Duodenal mucosa (tissue), 2 donors: ENCODE results near the gene CBX2.

Source experiments
- H3K27ac ChIP-seq: one replicate; pipeline ENCODE4 v1.7.0; 2013; ENCODE audit warnings: low read depth, low read length
- H3K27me3 ChIP-seq, 2 donors: one replicate each; pipeline ENCODE4 v1.7.0; 2013; ENCODE audit warnings: low read length in 2 of 2, control low read depth in 1 of 2; ENCODE audit not compliant: insufficient read depth in 2 of 2, control insufficient read depth in 1 of 2
- H3K36me3 ChIP-seq, 2 donors: one replicate each; pipeline ENCODE4 v1.7.0; 2013; ENCODE audit warnings: low read length in 2 of 2, control low read depth in 1 of 2; ENCODE audit not compliant: insufficient read depth in 2 of 2, control insufficient read depth in 1 of 2
- H3K4me1 ChIP-seq, 2 donors: one replicate each; pipeline ENCODE4 v1.7.0; 2013; ENCODE audit warnings: low read length in 2 of 2, control low read depth in 1 of 2; ENCODE audit not compliant: insufficient read depth in 2 of 2, control insufficient read depth in 1 of 2
- H3K4me3 ChIP-seq, 2 donors: one replicate each; pipeline ENCODE4 v1.7.0; 2013; ENCODE audit warnings: low read length in 2 of 2, low read depth in 1 of 2
- H3K9ac ChIP-seq, 2 donors: one replicate each; pipeline ENCODE4 v1.7.0; 2013; ENCODE audit warnings: low read length in 2 of 2, low read depth in 1 of 2
- H3K9me3 ChIP-seq, 2 donors: one replicate each; pipeline ENCODE4 v1.7.0; 2013; ENCODE audit warnings: low read length in 2 of 2, control low read depth in 1 of 2; ENCODE audit not compliant: control insufficient read depth in 1 of 2

Gene CBX2

GRCh38 chr17:79777894-79778503 is at the start of gene CBX2:
CBX2 (plus strand) TSS chr17:79778148; CDS start chr17:79778236, 88 bp downstream.
- no peaks in the 10 kb centered on the region for H3K9me3 ChIP-seq
- H3K9ac ChIP-seq = no peak within 1 kb of the TSS
- H3K4me3 ChIP-seq = peak within 1 kb of the TSS; percentile 55
- peaks cover 77 to 81% of the 10 kb centered on the region in 2 donors for H3K27me3 ChIP-seq
- H3K36me3 ChIP-seq = no peaks in the 10 kb centered on the region
- peaks cover 16 to 17% of the 10 kb centered on the region in 2 donors for H3K4me1 ChIP-seq
- H3K27ac ChIP-seq = no peak within 1 kb of the TSS

GRCh38 chr17:79728169-79728907 is 49.6 kb upstream of the CBX2 start:
- Histone ChIP-seq H3K4me3 (peak overlapping the region; percentile 55 to 62), H3K9ac (no peak overlapping the region), H3K27me3 (no peaks in the 10 kb centered on the region), H3K9me3 (no peaks in the 10 kb centered on the region), H3K27ac (no peak overlapping the region), H3K4me1 (peaks cover 16 to 39% of the 10 kb centered on the region in 2 donors), H3K36me3 (no peaks in the 10 kb centered on the region)

GRCh38 chr17:79728908-79729471 is 49.0 kb upstream of the CBX2 start:
- H3K4me3 ChIP-seq = peak overlapping the region; percentile 55 to 62
- no peaks in the 10 kb centered on the region for H3K36me3 ChIP-seq
- H3K27me3 ChIP-seq = no peaks in the 10 kb centered on the region
- peaks cover 21 to 45% of the 10 kb centered on the region in 2 donors for H3K4me1 ChIP-seq
- no peaks in the 10 kb centered on the region for H3K9me3 ChIP-seq
- no peak overlapping the region for H3K27ac ChIP-seq
- H3K9ac ChIP-seq = no peak overlapping the region

- H3K4me1 ChIP-seq = peaks cover 21 to 45% of the 10 kb centered on the region in 2 donors
- H3K27ac ChIP-seq = no peak overlapping the region
- H3K36me3 ChIP-seq = no peaks in the 10 kb centered on the region
- H3K9ac ChIP-seq = no peak overlapping the region
- H3K4me3 ChIP-seq = no peak overlapping the region
- no peaks in the 10 kb centered on the region for H3K27me3 ChIP-seq
- H3K9me3 ChIP-seq = no peaks in the 10 kb centered on the region
These were observed 48.2 kb upstream of the CBX2 start for GRCh38 chr17:79729761-79730160.

GRCh38 chr17:79730437-79730768 is 47.5 kb upstream of the CBX2 start:
- Histone ChIP-seq H3K36me3 (no peaks in the 10 kb centered on the region), H3K27ac (no peak overlapping the region), H3K4me1 (peaks cover 21 to 45% of the 10 kb centered on the region in 2 donors)

GRCh38 chr17:79730769-79731483 is 47.0 kb upstream of the CBX2 start, which contains the start of gene ENPP7:
ENPP7 (plus strand) TSS chr17:79730943; CDS start chr17:79731140, 197 bp downstream.
- Histone ChIP-seq H3K9me3 (no peaks in the 10 kb centered on the region), H3K4me3 (peak within 1 kb of the TSS in 1 of 2 donors; percentile 36), H3K9ac (peak within 1 kb of the TSS in 1 of 2 donors; percentile 12), H3K36me3 (no peaks in the 10 kb centered on the region), H3K27ac (no peak within 1 kb of the TSS), H3K27me3 (no peaks in the 10 kb centered on the region), H3K4me1 (peaks cover 21 to 45% of the 10 kb centered on the region in 2 donors)

More at GRCh38 chr17:79730437-79730768, 47.5 kb upstream of the CBX2 start:
- H3K4me3 ChIP-seq = peak overlapping the region in 1 of 2 donors; percentile 36
- no peaks in the 10 kb centered on the region for H3K9me3 ChIP-seq
- H3K27me3 ChIP-seq = no peaks in the 10 kb centered on the region
- peak overlapping the region in 1 of 2 donors; percentile 12 for H3K9ac ChIP-seq

- Histone ChIP-seq H3K9me3 (no peaks in the 10 kb centered on the region), H3K27me3 (no peaks in the 10 kb centered on the region), H3K27ac (no peak overlapping the region), H3K4me3 (peak overlapping the region; percentile 61 to 66), H3K9ac (peak overlapping the region; percentile 28 to 36), H3K36me3 (no peaks in the 10 kb centered on the region), H3K4me1 (peaks cover 18 to 45% of the 10 kb centered on the region in 2 donors)
These were observed 45.7 kb upstream of the CBX2 start for GRCh38 chr17:79732254-79732653.

GRCh38 chr17:79732804-79733691 is 44.9 kb upstream of the CBX2 start:
- peak overlapping the region; percentile 28 to 36 for H3K9ac ChIP-seq
- no peaks in the 10 kb centered on the region for H3K36me3 ChIP-seq
- peak overlapping the region; percentile 61 to 66 for H3K4me3 ChIP-seq
- no peaks in the 10 kb centered on the region for H3K9me3 ChIP-seq
- peaks cover 18 to 44% of the 10 kb centered on the region in 2 donors for H3K4me1 ChIP-seq
- no peak overlapping the region for H3K27ac ChIP-seq
- H3K27me3 ChIP-seq = no peaks in the 10 kb centered on the region

- peak overlapping the region; percentile 61 to 66 for H3K4me3 ChIP-seq
- no peaks in the 10 kb centered on the region for H3K9me3 ChIP-seq
- H3K9ac ChIP-seq = peak overlapping the region in 1 of 2 donors; percentile 28
- no peaks in the 10 kb centered on the region for H3K27me3 ChIP-seq
- H3K27ac ChIP-seq = no peak overlapping the region
- H3K36me3 ChIP-seq = no peaks in the 10 kb centered on the region
- H3K4me1 ChIP-seq = peaks cover 18 to 38% of the 10 kb centered on the region in 2 donors
These were observed 44.3 kb upstream of the CBX2 start for GRCh38 chr17:79733692-79734070.
